ENCODE results near the gene FMNL1. TPM values are rescaled to one million over a fixed set of nuclear protein-coding genes. Genes with fewer than 3 reads are reported as not detected.

Gene FMNL1
- total and polyA plus RNA-seq, 10 of the 15 experiments (the other 5 are each of a cell fraction or from before 2014, with no cell fraction given) = 3.3 to 108 (median 19.5) TPM

- Histone ChIP-seq H3K9ac (ENCODE audit: control insufficient read depth, insufficient read depth, low read length) (no peak overlapping the region; the same call in 1 of the 2 replicates), H3K36me3 (ENCODE audit: control insufficient read depth in 2 of 2, insufficient read depth in 2 of 2, low read length in 1 of 2) (no peaks in the 10 kb centered on the region), H3K79me2 (ENCODE audit: control insufficient read depth, insufficient read depth, low read length) (no peaks in the 10 kb centered on the region), H3K27ac (ENCODE audit: control insufficient read depth, insufficient read depth) (no peak overlapping the region), H3K27me3 (replicated peaks in 1 of 2; ENCODE audit: control insufficient read depth in 2 of 2, insufficient read depth in 2 of 2, low read length in 1 of 2) (no peaks in the 10 kb centered on the region), H3K4me3 (no peak overlapping the region), H2AFZ (ENCODE audit: control insufficient read depth, low read depth, low read length) (peak overlapping the region; percentile 89), H3K9me3 (replicated peaks; ENCODE audit: control insufficient read depth, insufficient read depth, low read length) (no peaks in the 10 kb centered on the region; the same call in 2 of the 3 replicates), H3K4me2 (ENCODE audit: control insufficient read depth, insufficient read depth) (0 out of 2 replicates have a peak overlapping the region, but pooled peaks have one; percentile 14), H3K4me1 (ENCODE audit: control insufficient read depth, insufficient read depth, low read length) (peaks cover 8% of the 10 kb centered on the region), H4K20me1 (ENCODE audit: control insufficient read depth, insufficient read depth) (no peaks in the 10 kb centered on the region)
- in situ Hi-C loops (cut with MboI) = loop anchor here (5.0 kb wide), 1 partner anchor 60 kb away; the partner anchor contains the start of gene ACBD4
- no TSS peak for BruUV-seq (replicated peaks)
- ChIA-PET CTCF (interaction anchor here (0.6 to 12.8 kb wide), 38 partner anchors 9 to 1399 kb away, joined by 3 to 291 read pairs (median 3); partner anchors contain the start of genes ACBD4, EFTUD2, HEXIM1 and HEXIM2), SMC1A (ENCODE audit: uncharacterized antibody, unreplicated experiment) (interaction anchor here (0.8 to 5.0 kb wide), 15 partner anchors 18 to 299 kb away, joined by 3 to 72 read pairs (median 4); partner anchors contain the start of genes ACBD4, EFTUD2 and HEXIM2), RAD21 (ENCODE audit: unreplicated experiment) (interaction anchor here (0.5 to 8.6 kb wide), 15 partner anchors 15 to 418 kb away, joined by 3 to 108 read pairs (median 4); partner anchors contain the start of genes ACBD4, HEXIM1 and HEXIM2), POLR2A (interaction anchor here (0.5 to 2.6 kb wide), 5 partner anchors 42 to 419 kb away, joined by 3 to 24 read pairs (median 6); partner anchors contain the start of gene ACBD4)
- DNase-seq (ENCODE audit: low read depth, low spot score) = peak; percentile 54
- peak; percentile 96 for FAIRE-seq
- under 1% methylated on average over 16 of the region's 16 CpGs for WGBS (ENCODE audit: insufficient coverage, insufficient replicate concordance, low lambda C conversion rate, missing lambda C conversion rate)
- intact Hi-C loops (cut with micrococcal nuclease; ENCODE audit: unreplicated experiment) = loop anchor here (1.0 kb wide), 2 partner anchors 48 to 62 kb away; partner anchors contain the start of gene ACBD4
- peak; percentile 100 for ATAC-seq
- no peak for TF ChIP-seq ZNF217 (IDR thresholded peaks at IDR 0.05)
- no peak for TF ChIP-seq NFYA (IDR thresholded peaks at IDR 0.05; ENCODE audit: borderline replicate concordance, low read depth, low read length)
- 0 out of 2 replicates have a peak, but pooled peaks have one; percentile 57 for TF ChIP-seq NBN (IDR thresholded peaks at IDR 0.05)
- TF ChIP-seq SP1 (IDR thresholded peaks at IDR 0.05; ENCODE audit: low read depth, low read length) = peak; percentile 34
- TF ChIP-seq NR2C1 (IDR thresholded peaks at IDR 0.05) = no peak
- no peak for TF ChIP-seq SREBF2 (IDR thresholded peaks at IDR 0.05; ENCODE audit: low read length)
- TF ChIP-seq POLR2AphosphoS5 (IDR thresholded peaks at IDR 0.05; ENCODE audit: low read length) = no peak
- no peak for TF ChIP-seq KAT2A (conservative IDR thresholded peaks at IDR 0.05; ENCODE audit: control insufficient read depth, low read depth, low read length)
- no peak for TF ChIP-seq JUND (IDR thresholded peaks at IDR 0.05; ENCODE audit: low read depth, low read length)
- no peak for TF ChIP-seq BRCA1 (IDR thresholded peaks at IDR 0.05; ENCODE audit: low read depth, low read length)
- TF ChIP-seq CBX3 (IDR thresholded peaks at IDR 0.05; ENCODE audit: borderline replicate concordance, low read depth) = no peak
- TF ChIP-seq FOXK2 (IDR thresholded peaks at IDR 0.05) = no peak
- no peak for TF ChIP-seq CBX5 (IDR thresholded peaks at IDR 0.05; ENCODE audit: low read depth)
- 0 out of 2 replicates have a peak, but pooled peaks have one; percentile 32 for TF ChIP-seq IRF3 (IDR thresholded peaks at IDR 0.05)
- no peak for TF ChIP-seq ATF7 (IDR thresholded peaks at IDR 0.05; ENCODE audit: low read depth)
- TF ChIP-seq SUZ12 (IDR thresholded peaks at IDR 0.05; ENCODE audit: unreplicated experiment) = no peak
- peak; percentile 82; the same call in 1 of the 2 replicates for TF ChIP-seq ZNF592 (IDR thresholded peaks at IDR 0.05)
- peak; percentile 48 for TF ChIP-seq RELA (IDR thresholded peaks at IDR 0.05; ENCODE audit: borderline replicate concordance, partially characterized antibody)
Measured at GRCh38 chr17:45197555-45198334, 23.9 kb upstream of the FMNL1 start.
